Astrocyte (in vitro differentiated cells and primary cell): ENCODE measurements around the gene TRERF1. TPM values are rescaled to one million over a fixed set of nuclear protein-coding genes. Genes with fewer than 3 reads are reported as not detected.
"Not testable (repeated sequence)": the region's sequence is repeated elsewhere in the genome, so short reads cannot be mapped to it uniquely, and the experiment has no call there.

Source experiments
- DNase-seq: peaks from one replicate; pipeline ENCODE4 v3.0.0-alpha.2; 2010; ENCODE audit warnings: low read depth
- FAIRE-seq: peaks from 2 replicates; lab custom pipeline; 2011; peaks lifted over from hg19 to GRCh38; lab: Jason Lieb, UNC
- H2AFZ ChIP-seq: 2 replicates; pipeline ENCODE4 v1.6.0; 2012; ENCODE audit warnings: low read depth, low read length, inconsistent platforms
- H3K27ac ChIP-seq: 2 replicates; pipeline ENCODE4 v1.5.1; 2011; ENCODE audit warnings: low read depth, low read length, inconsistent platforms
- H3K27me3 ChIP-seq: 2 replicates; pipeline ENCODE4 v1.6.0; 2011; ENCODE audit warnings: low read length, inconsistent platforms; ENCODE audit not compliant: insufficient read depth
- H3K36me3 ChIP-seq: 2 replicates; pipeline ENCODE4 v1.5.1; 2011; ENCODE audit warnings: low read length, inconsistent platforms; ENCODE audit not compliant: insufficient read depth
- H3K4me1 ChIP-seq: 2 replicates; pipeline ENCODE4 v1.5.1; 2011; ENCODE audit warnings: low read length, inconsistent platforms; ENCODE audit not compliant: insufficient read depth
- H3K4me2 ChIP-seq: 2 replicates; pipeline ENCODE4 v1.6.0; 2012; ENCODE audit warnings: low read length, inconsistent platforms
- H3K4me3 ChIP-seq: 2 replicates; pipeline ENCODE4 v1.5.1; 2011; ENCODE audit warnings: low read depth, mild to moderate bottlenecking, low read length, inconsistent platforms; ENCODE audit not compliant: insufficient read depth
- H3K79me2 ChIP-seq: 2 replicates; pipeline ENCODE4 v1.6.0; 2012; ENCODE audit warnings: mild to moderate bottlenecking, low read length, inconsistent platforms; ENCODE audit not compliant: insufficient read depth
- H3K9ac ChIP-seq: 2 replicates; pipeline ENCODE4 v1.6.0; 2012; ENCODE audit warnings: mild to moderate bottlenecking, low read length, inconsistent platforms
- H3K9me3 ChIP-seq: 2 replicates; pipeline ENCODE4 v1.5.1; 2012; ENCODE audit warnings: low read depth, mild to moderate bottlenecking, low read length, inconsistent platforms; ENCODE audit not compliant: insufficient read depth
- H4K20me1 ChIP-seq: 2 replicates; pipeline ENCODE4 v1.6.0; 2012; ENCODE audit warnings: low read length, inconsistent platforms; ENCODE audit not compliant: insufficient read depth
- H3K27ac Mint-ChIP-seq: one replicate; pipeline ENCODE4 v1.8.0; 2021; ENCODE audit warnings: mild to moderate bottlenecking, mixed read lengths; ENCODE audit not compliant: unreplicated experiment
- H3K27me3 Mint-ChIP-seq: one replicate; pipeline ENCODE4 v1.8.0; 2021; ENCODE audit warnings: low read depth, mixed read lengths; ENCODE audit not compliant: unreplicated experiment
- H3K36me3 Mint-ChIP-seq: one replicate; pipeline ENCODE4 v1.8.0; 2021; ENCODE audit warnings: low read depth, mixed read lengths; ENCODE audit not compliant: unreplicated experiment
- H3K4me1 Mint-ChIP-seq: one replicate; pipeline ENCODE4 v1.8.0; 2021; ENCODE audit warnings: low read depth, mixed read lengths; ENCODE audit not compliant: unreplicated experiment
- H3K4me3 Mint-ChIP-seq: one replicate; pipeline ENCODE4 v1.8.0; 2021; ENCODE audit warnings: mild to moderate bottlenecking, moderate library complexity, mixed read lengths; ENCODE audit not compliant: unreplicated experiment
- H3K9me3 Mint-ChIP-seq: one replicate; pipeline ENCODE4 v1.8.0; 2021; ENCODE audit warnings: mild to moderate bottlenecking, mixed read lengths; ENCODE audit not compliant: unreplicated experiment
- CTCF ChIP-seq: IDR thresholded peaks from 2 replicates; pipeline ENCODE4 v1.5.1; 2011; ENCODE audit warnings: low read depth, mild to moderate bottlenecking, inconsistent platforms, low read length, moderate library complexity; ENCODE audit not compliant: insufficient read depth
- EZH2 ChIP-seq: IDR thresholded peaks from 2 replicates; pipeline ENCODE4 v1.6.1; 2012; ENCODE audit warnings: mild to moderate bottlenecking, low read length, inconsistent platforms; ENCODE audit not compliant: insufficient read depth
- total RNA-seq: library from RNA; stranded (reverse); gene quantifications from 2 replicates; pipeline ENCODE4 v1.2.1, GENCODE V29; 2021

Gene TRERF1
- total RNA-seq, 1 donor from 2014 or later: 8.6 TPM

- Histone ChIP-seq H2AFZ (no peak overlapping the region), H3K4me2 (no peak overlapping the region), H3K4me3 (no peak overlapping the region), H4K20me1 (no peaks in the 10 kb centered on the region), H3K9ac (no peak overlapping the region), H3K36me3 (no peaks in the 10 kb centered on the region), H3K27ac (no peak overlapping the region), H3K4me1 (no peaks in the 10 kb centered on the region), H3K9me3 (no peaks in the 10 kb centered on the region), H3K79me2 (no peaks in the 10 kb centered on the region), H3K27me3 (no peaks in the 10 kb centered on the region)
- Mint-ChIP-seq H3K4me3 (no peak overlapping the region), H3K27ac (no peak overlapping the region), H3K4me1 (no peaks in the 10 kb centered on the region), H3K36me3 (no peaks in the 10 kb centered on the region), H3K27me3 (peaks cover 4% of the 10 kb centered on the region), H3K9me3 (peaks cover 13% of the 10 kb centered on the region)
- FAIRE-seq (no peak), DNase-seq (no peak)
- TF ChIP-seq CTCF (no peak), EZH2 (no peak)
Observed at GRCh38 chr6:42468273-42468672, 16.5 kb upstream of the TRERF1 start.

GRCh38 chr6:42467651-42468050 is 15.9 kb upstream of the TRERF1 start:
- DNase-seq (no peak), FAIRE-seq (no peak)
- Histone ChIP-seq H3K4me2 (no peak overlapping the region), H3K36me3 (no peaks in the 10 kb centered on the region), H3K9me3 (no peaks in the 10 kb centered on the region), H3K79me2 (no peaks in the 10 kb centered on the region), H4K20me1 (no peaks in the 10 kb centered on the region), H3K4me1 (no peaks in the 10 kb centered on the region), H3K9ac (no peak overlapping the region), H3K27me3 (no peaks in the 10 kb centered on the region), H3K4me3 (no peak overlapping the region), H3K27ac (no peak overlapping the region), H2AFZ (no peak overlapping the region)
- peaks cover 4% of the 10 kb centered on the region for H3K27me3 Mint-ChIP-seq
- H3K27ac Mint-ChIP-seq: no peak overlapping the region
- H3K9me3 Mint-ChIP-seq: peaks cover 13% of the 10 kb centered on the region
- no peaks in the 10 kb centered on the region for H3K36me3 Mint-ChIP-seq
- H3K4me3 Mint-ChIP-seq: no peak overlapping the region
- no peaks in the 10 kb centered on the region for H3K4me1 Mint-ChIP-seq
- TF ChIP-seq EZH2 (no peak), CTCF (no peak)

- not testable (repeated sequence) for H3K27ac ChIP-seq
Observed at GRCh38 chr6:42466470-42466869, 14.7 kb upstream of the TRERF1 start.

More at GRCh38 chr6:42466470-42466869, 14.7 kb upstream of the TRERF1 start:
- not testable (repeated sequence) for DNase-seq, H3K9me3 ChIP-seq, H3K9ac ChIP-seq, H3K27me3 ChIP-seq, H3K27me3 Mint-ChIP-seq, H3K4me3 Mint-ChIP-seq, FAIRE-seq, H3K4me2 ChIP-seq, H3K36me3 Mint-ChIP-seq, H4K20me1 ChIP-seq, H3K79me2 ChIP-seq, H3K36me3 ChIP-seq, H2AFZ ChIP-seq, H3K4me1 Mint-ChIP-seq, H3K4me1 ChIP-seq, H3K27ac Mint-ChIP-seq, H3K4me3 ChIP-seq
- H3K9me3 Mint-ChIP-seq: peaks cover 13% of the 10 kb centered on the region
